ENCODE results near the gene MGAT5B.

MGAT5B gene

GRCh38 chr17:76893623-76894334 lies 25.6 kb downstream of the MGAT5B start:
- Histone ChIP-seq H3K9me3 (ENCODE audit: control insufficient read depth, insufficient read depth, low read length) (peaks cover 8% of the 10 kb centered on the region; the same call in 1 of the 2 replicates), H3K36me3 (ENCODE audit: control insufficient read depth, insufficient read depth, low read length) (no peaks in the 10 kb centered on the region), H3K27ac (ENCODE audit: low read depth, low read length) (no peak overlapping the region), H3K4me1 (ENCODE audit: control insufficient read depth, insufficient read depth, low read length) (no peaks in the 10 kb centered on the region), H3K9ac (ENCODE audit: low read depth, low read length) (no peak overlapping the region), H3K27me3 (ENCODE audit: control insufficient read depth, insufficient read depth, low read length) (no peaks in the 10 kb centered on the region), H3K4me3 (ENCODE audit: low read depth, low read length) (no peak overlapping the region)

- Histone ChIP-seq H3K9me3 (ENCODE audit: control insufficient read depth, insufficient read depth, low read length) (peaks cover 8% of the 10 kb centered on the region; the same call in 1 of the 2 replicates), H3K27me3 (ENCODE audit: control insufficient read depth, insufficient read depth, low read length) (no peaks in the 10 kb centered on the region), H3K4me3 (ENCODE audit: low read depth, low read length) (no peak overlapping the region), H3K9ac (ENCODE audit: low read depth, low read length) (no peak overlapping the region), H3K27ac (ENCODE audit: low read depth, low read length) (no peak overlapping the region), H3K4me1 (ENCODE audit: control insufficient read depth, insufficient read depth, low read length) (no peaks in the 10 kb centered on the region), H3K36me3 (ENCODE audit: control insufficient read depth, insufficient read depth, low read length) (no peaks in the 10 kb centered on the region)
Measured at GRCh38 chr17:76894842-76895241, 26.6 kb downstream of the MGAT5B start.

- Histone ChIP-seq H3K36me3 (ENCODE audit: control insufficient read depth, insufficient read depth, low read length) (no peaks in the 10 kb centered on the region), H3K9ac (ENCODE audit: low read depth, low read length) (no peak overlapping the region), H3K9me3 (ENCODE audit: control insufficient read depth, insufficient read depth, low read length) (peaks cover 8% of the 10 kb centered on the region; the same call in 1 of the 2 replicates), H3K4me1 (ENCODE audit: control insufficient read depth, insufficient read depth, low read length) (no peaks in the 10 kb centered on the region), H3K27me3 (ENCODE audit: control insufficient read depth, insufficient read depth, low read length) (no peaks in the 10 kb centered on the region), H3K4me3 (ENCODE audit: low read depth, low read length) (no peak overlapping the region), H3K27ac (ENCODE audit: low read depth, low read length) (no peak overlapping the region)
Measured at GRCh38 chr17:76897023-76897422, 28.8 kb downstream of the MGAT5B start.

DNA sequence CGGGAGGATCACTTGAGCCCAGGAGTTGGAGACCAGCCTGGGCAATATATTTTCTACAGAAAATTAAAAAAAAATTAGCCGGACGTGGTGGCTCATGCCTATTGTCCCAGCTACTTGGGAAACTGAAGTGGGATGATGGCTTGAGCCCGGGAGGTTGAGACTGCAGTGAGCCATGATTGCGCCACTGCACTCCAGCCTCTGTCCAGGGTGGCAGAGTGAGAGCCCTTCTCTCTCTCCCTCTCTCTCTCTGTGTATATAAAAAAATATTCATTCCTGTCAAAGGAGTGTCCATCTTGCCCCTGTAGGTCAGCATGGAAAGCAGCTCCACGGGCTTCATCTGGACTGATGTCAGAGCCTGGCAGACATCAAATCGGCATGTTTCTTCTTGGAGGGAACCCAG lies 31.2 kb downstream of the MGAT5B start:
- peaks cover 8% of the 10 kb centered on the region; the same call in 1 of the 2 replicates for H3K9me3 ChIP-seq (ENCODE audit: control insufficient read depth, insufficient read depth, low read length)
- H3K4me3 ChIP-seq (ENCODE audit: low read depth, low read length), result no peak overlapping the region
- no peak overlapping the region for H3K27ac ChIP-seq (ENCODE audit: low read depth, low read length)
- no peaks in the 10 kb centered on the region for H3K36me3 ChIP-seq (ENCODE audit: control insufficient read depth, insufficient read depth, low read length)
- H3K4me1 ChIP-seq (ENCODE audit: control insufficient read depth, insufficient read depth, low read length), result no peaks in the 10 kb centered on the region
- H3K27me3 ChIP-seq (ENCODE audit: control insufficient read depth, insufficient read depth, low read length), result no peaks in the 10 kb centered on the region
- H3K9ac ChIP-seq (ENCODE audit: low read depth, low read length), result no peak overlapping the region

DNA sequence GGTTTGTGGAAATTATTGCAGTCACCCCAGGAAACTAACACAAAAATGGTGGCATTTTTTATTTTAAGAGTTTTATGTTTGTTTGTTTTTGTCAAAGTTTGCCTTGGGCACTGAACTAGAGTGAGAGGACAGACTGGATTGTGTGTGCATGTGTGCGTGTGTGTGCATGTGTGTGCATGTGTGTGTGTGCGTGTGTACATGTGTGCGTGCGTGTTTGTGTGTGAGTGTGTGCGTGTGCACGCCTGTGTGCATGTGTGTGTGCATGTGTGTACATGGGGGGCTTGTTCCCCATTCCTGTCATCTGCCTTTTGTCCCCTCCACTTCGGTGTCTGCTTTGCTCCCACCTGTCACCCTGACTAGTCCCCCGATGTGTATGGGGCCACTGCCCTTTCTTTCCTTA lies 32.5 kb downstream of the MGAT5B start:
- H3K4me1 ChIP-seq (ENCODE audit: control insufficient read depth, insufficient read depth, low read length), result no peaks in the 10 kb centered on the region
- no peak overlapping the region for H3K27ac ChIP-seq (ENCODE audit: low read depth, low read length)
- H3K27me3 ChIP-seq (ENCODE audit: control insufficient read depth, insufficient read depth, low read length), result no peaks in the 10 kb centered on the region
- no peaks in the 10 kb centered on the region for H3K36me3 ChIP-seq (ENCODE audit: control insufficient read depth, insufficient read depth, low read length)
- H3K9me3 ChIP-seq (ENCODE audit: control insufficient read depth, insufficient read depth, low read length), result no peaks in the 10 kb centered on the region
- H3K9ac ChIP-seq (ENCODE audit: low read depth, low read length), result no peak overlapping the region
- H3K4me3 ChIP-seq (ENCODE audit: low read depth, low read length), result no peak overlapping the region

GRCh38 chr17:76901542-76902197 lies 33.5 kb downstream of the MGAT5B start:
- H3K4me3 ChIP-seq (ENCODE audit: low read depth, low read length), result no peak overlapping the region
- no peak overlapping the region for H3K27ac ChIP-seq (ENCODE audit: low read depth, low read length)
- no peak overlapping the region for H3K9ac ChIP-seq (ENCODE audit: low read depth, low read length)
- H3K9me3 ChIP-seq (ENCODE audit: control insufficient read depth, insufficient read depth, low read length), result no peaks in the 10 kb centered on the region
- H3K4me1 ChIP-seq (ENCODE audit: control insufficient read depth, insufficient read depth, low read length), result no peaks in the 10 kb centered on the region
- H3K27me3 ChIP-seq (ENCODE audit: control insufficient read depth, insufficient read depth, low read length), result no peaks in the 10 kb centered on the region
- no peaks in the 10 kb centered on the region for H3K36me3 ChIP-seq (ENCODE audit: control insufficient read depth, insufficient read depth, low read length)

- Histone ChIP-seq H3K27me3 (ENCODE audit: control insufficient read depth, insufficient read depth, low read length) (no peaks in the 10 kb centered on the region), H3K4me1 (ENCODE audit: control insufficient read depth, insufficient read depth, low read length) (no peaks in the 10 kb centered on the region), H3K27ac (ENCODE audit: low read depth, low read length) (no peak overlapping the region), H3K4me3 (ENCODE audit: low read depth, low read length) (no peak overlapping the region), H3K9me3 (ENCODE audit: control insufficient read depth, insufficient read depth, low read length) (no peaks in the 10 kb centered on the region), H3K9ac (ENCODE audit: low read depth, low read length) (no peak overlapping the region), H3K36me3 (ENCODE audit: control insufficient read depth, insufficient read depth, low read length) (no peaks in the 10 kb centered on the region)
Measured at GRCh38 chr17:76902476-76902875, 34.3 kb downstream of the MGAT5B start.

DNA sequence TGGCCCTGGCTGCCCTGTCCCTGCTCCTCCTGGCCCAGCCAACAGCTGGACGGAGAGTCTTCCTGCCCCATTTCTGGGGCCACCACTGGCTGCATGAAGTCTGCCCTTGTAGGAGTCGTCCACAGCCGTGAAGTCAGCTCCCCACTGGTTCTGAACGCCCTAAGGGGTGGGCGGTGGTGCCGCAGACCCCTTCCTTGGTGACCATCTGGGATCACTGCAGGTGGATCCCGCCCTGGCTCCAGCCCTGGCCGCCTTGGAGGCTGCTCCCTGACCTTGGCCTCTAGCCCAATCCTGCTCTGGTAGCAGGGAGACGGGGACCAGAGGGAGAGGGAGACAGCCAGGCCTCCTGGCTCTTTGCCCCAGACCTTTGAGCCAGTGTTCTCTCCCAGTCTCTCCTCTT lies 35.4 kb downstream of the MGAT5B start:
- Histone ChIP-seq H3K27me3 (ENCODE audit: control insufficient read depth, insufficient read depth, low read length) (no peaks in the 10 kb centered on the region), H3K4me3 (ENCODE audit: low read depth, low read length) (no peak overlapping the region), H3K9ac (ENCODE audit: low read depth, low read length) (no peak overlapping the region), H3K27ac (ENCODE audit: low read depth, low read length) (no peak overlapping the region), H3K4me1 (ENCODE audit: control insufficient read depth, insufficient read depth, low read length) (no peaks in the 10 kb centered on the region), H3K9me3 (ENCODE audit: control insufficient read depth, insufficient read depth, low read length) (no peaks in the 10 kb centered on the region), H3K36me3 (ENCODE audit: control insufficient read depth, insufficient read depth, low read length) (no peaks in the 10 kb centered on the region)

GRCh38 chr17:76904116-76904515 lies 35.9 kb downstream of the MGAT5B start:
- Histone ChIP-seq H3K27ac (ENCODE audit: low read depth, low read length) (no peak overlapping the region), H3K36me3 (ENCODE audit: control insufficient read depth, insufficient read depth, low read length) (no peaks in the 10 kb centered on the region), H3K27me3 (ENCODE audit: control insufficient read depth, insufficient read depth, low read length) (no peaks in the 10 kb centered on the region), H3K9ac (ENCODE audit: low read depth, low read length) (no peak overlapping the region), H3K9me3 (ENCODE audit: control insufficient read depth, insufficient read depth, low read length) (no peaks in the 10 kb centered on the region), H3K4me1 (ENCODE audit: control insufficient read depth, insufficient read depth, low read length) (peaks cover under 1% of the 10 kb centered on the region), H3K4me3 (ENCODE audit: low read depth, low read length) (no peak overlapping the region)

- Histone ChIP-seq H3K36me3 (ENCODE audit: control insufficient read depth, insufficient read depth, low read length) (no peaks in the 10 kb centered on the region), H3K9ac (ENCODE audit: low read depth, low read length) (no peak overlapping the region), H3K27me3 (ENCODE audit: control insufficient read depth, insufficient read depth, low read length) (no peaks in the 10 kb centered on the region)
Measured at GRCh38 chr17:76905036-76905435, 36.8 kb downstream of the MGAT5B start.

DNA sequence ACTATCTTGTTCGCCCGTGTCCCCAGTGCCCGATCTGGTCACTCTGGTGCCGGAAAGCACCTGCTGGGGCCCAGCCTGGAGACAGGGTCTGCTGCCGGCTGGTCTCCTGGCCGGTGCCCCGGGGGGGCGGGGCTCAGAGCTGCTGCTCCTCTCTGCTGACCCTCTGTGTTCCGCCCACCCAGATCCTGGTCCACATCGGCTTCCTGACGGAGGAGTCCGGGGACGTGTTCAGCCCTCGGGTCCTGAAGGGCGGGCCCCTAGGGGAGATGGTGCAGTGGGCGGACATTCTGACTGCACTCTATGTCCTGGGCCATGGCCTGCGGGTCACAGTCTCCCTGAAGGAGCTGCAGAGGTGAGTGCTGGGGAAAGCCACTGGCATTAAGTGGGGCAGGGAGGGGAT lies 37.6 kb downstream of the MGAT5B start:
- no peak overlapping the region for H3K9ac ChIP-seq (ENCODE audit: low read depth, low read length)
- no peaks in the 10 kb centered on the region for H3K27me3 ChIP-seq (ENCODE audit: control insufficient read depth, insufficient read depth, low read length)
- no peak overlapping the region for H3K27ac ChIP-seq (ENCODE audit: low read depth, low read length)
- H3K36me3 ChIP-seq (ENCODE audit: control insufficient read depth, insufficient read depth, low read length), result no peaks in the 10 kb centered on the region
- H3K9me3 ChIP-seq (ENCODE audit: control insufficient read depth, insufficient read depth, low read length), result no peaks in the 10 kb centered on the region
- no peak overlapping the region for H3K4me3 ChIP-seq (ENCODE audit: low read depth, low read length)
- H3K4me1 ChIP-seq (ENCODE audit: control insufficient read depth, insufficient read depth, low read length), result peaks cover 8% of the 10 kb centered on the region

More at GRCh38 chr17:76905036-76905435, 36.8 kb downstream of the MGAT5B start:
- peaks cover 8% of the 10 kb centered on the region for H3K4me1 ChIP-seq (ENCODE audit: control insufficient read depth, insufficient read depth, low read length)
- no peaks in the 10 kb centered on the region for H3K9me3 ChIP-seq (ENCODE audit: control insufficient read depth, insufficient read depth, low read length)
- H3K27ac ChIP-seq (ENCODE audit: low read depth, low read length), result no peak overlapping the region
- H3K4me3 ChIP-seq (ENCODE audit: low read depth, low read length), result no peak overlapping the region
